Measurements from ENCODE around the gene KCTD14. TPM values are rescaled to one million over a fixed set of nuclear protein-coding genes. Genes with fewer than 3 reads are reported as not detected.

Gene KCTD14
- total and polyA plus RNA-seq, 9 of the 15 experiments (the other 6 are each of a cell fraction or from before 2014, with no cell fraction given): 0.04 to 0.30 (median 0.11) TPM; not detected in 2

- TF ChIP-seq, protein P1, sequence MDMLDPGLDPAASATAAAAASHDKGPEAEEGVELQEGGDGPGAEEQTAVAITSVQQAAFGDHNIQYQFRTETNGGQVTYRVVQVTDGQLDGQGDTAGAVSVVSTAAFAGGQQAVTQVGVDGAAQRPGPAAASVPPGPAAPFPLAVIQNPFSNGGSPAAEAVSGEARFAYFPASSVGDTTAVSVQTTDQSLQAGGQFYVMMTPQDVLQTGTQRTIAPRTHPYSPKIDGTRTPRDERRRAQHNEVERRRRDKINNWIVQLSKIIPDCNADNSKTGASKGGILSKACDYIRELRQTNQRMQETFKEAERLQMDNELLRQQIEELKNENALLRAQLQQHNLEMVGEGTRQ (CRISPR knock-in tag; IDR thresholded peaks at IDR 0.05): peak; percentile 22; the same call in 1 of the 2 replicates
- peak; percentile 37; the same call in 1 of the 2 replicates for TF ChIP-seq ARID1B (IDR thresholded peaks at IDR 0.05)
- no peak for TF ChIP-seq HMG20B (CRISPR knock-in tag; IDR thresholded peaks at IDR 0.05)
- no peak for TF ChIP-seq ZBTB2 (IDR thresholded peaks at IDR 0.05)
- TF ChIP-seq, protein P2, sequence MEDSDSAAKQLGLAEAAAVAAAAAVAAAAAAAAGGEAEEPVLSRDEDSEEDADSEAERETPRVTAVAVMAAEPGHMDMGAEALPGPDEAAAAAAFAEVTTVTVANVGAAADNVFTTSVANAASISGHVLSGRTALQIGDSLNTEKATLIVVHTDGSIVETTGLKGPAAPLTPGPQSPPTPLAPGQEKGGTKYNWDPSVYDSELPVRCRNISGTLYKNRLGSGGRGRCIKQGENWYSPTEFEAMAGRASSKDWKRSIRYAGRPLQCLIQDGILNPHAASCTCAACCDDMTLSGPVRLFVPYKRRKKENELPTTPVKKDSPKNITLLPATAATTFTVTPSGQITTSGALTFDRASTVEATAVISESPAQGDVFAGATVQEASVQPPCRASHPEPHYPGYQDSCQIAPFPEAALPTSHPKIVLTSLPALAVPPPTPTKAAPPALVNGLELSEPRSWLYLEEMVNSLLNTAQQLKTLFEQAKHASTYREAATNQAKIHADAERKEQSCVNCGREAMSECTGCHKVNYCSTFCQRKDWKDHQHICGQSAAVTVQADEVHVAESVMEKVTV (CRISPR knock-in tag; IDR thresholded peaks at IDR 0.05): no peak
- TF ChIP-seq ZNF395 (CRISPR knock-in tag; IDR thresholded peaks at IDR 0.05): no peak
- TF ChIP-seq ZNF551 (CRISPR knock-in tag; IDR thresholded peaks at IDR 0.05): no peak
- no peak for TF ChIP-seq NEUROD1 (IDR thresholded peaks at IDR 0.05; ENCODE audit: borderline replicate concordance, low read depth, low read length, partially characterized antibody)
- TF ChIP-seq EHMT2 (IDR thresholded peaks at IDR 0.05): peak; percentile 46; the same call in 1 of the 2 replicates
- TF ChIP-seq SMARCE1 (IDR thresholded peaks at IDR 0.05): peak; percentile 38; the same call in 1 of the 2 replicates
- TF ChIP-seq, protein P3, sequence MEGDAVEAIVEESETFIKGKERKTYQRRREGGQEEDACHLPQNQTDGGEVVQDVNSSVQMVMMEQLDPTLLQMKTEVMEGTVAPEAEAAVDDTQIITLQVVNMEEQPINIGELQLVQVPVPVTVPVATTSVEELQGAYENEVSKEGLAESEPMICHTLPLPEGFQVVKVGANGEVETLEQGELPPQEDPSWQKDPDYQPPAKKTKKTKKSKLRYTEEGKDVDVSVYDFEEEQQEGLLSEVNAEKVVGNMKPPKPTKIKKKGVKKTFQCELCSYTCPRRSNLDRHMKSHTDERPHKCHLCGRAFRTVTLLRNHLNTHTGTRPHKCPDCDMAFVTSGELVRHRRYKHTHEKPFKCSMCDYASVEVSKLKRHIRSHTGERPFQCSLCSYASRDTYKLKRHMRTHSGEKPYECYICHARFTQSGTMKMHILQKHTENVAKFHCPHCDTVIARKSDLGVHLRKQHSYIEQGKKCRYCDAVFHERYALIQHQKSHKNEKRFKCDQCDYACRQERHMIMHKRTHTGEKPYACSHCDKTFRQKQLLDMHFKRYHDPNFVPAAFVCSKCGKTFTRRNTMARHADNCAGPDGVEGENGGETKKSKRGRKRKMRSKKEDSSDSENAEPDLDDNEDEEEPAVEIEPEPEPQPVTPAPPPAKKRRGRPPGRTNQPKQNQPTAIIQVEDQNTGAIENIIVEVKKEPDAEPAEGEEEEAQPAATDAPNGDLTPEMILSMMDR (IDR thresholded peaks at IDR 0.05 in 2 of 3, conservative IDR thresholded peaks at IDR 0.05 in 1 of 3; ENCODE audit: insufficient read depth in 2 of 3, low read depth in 1 of 3, low read length in 3 of 3): peak; percentile 24 to 60 (median 49); a peak in 5 of 6 replicates
- peak; percentile 25; the same call in 1 of the 2 replicates for TF ChIP-seq C11orf30 (IDR thresholded peaks at IDR 0.05; ENCODE audit: low read depth)
- TF ChIP-seq FOXA1 (IDR thresholded peaks at IDR 0.05; ENCODE audit: borderline replicate concordance): no peak
- peak; percentile 59 for TF ChIP-seq DPF2 (IDR thresholded peaks at IDR 0.05)
- TF ChIP-seq, protein P4, sequence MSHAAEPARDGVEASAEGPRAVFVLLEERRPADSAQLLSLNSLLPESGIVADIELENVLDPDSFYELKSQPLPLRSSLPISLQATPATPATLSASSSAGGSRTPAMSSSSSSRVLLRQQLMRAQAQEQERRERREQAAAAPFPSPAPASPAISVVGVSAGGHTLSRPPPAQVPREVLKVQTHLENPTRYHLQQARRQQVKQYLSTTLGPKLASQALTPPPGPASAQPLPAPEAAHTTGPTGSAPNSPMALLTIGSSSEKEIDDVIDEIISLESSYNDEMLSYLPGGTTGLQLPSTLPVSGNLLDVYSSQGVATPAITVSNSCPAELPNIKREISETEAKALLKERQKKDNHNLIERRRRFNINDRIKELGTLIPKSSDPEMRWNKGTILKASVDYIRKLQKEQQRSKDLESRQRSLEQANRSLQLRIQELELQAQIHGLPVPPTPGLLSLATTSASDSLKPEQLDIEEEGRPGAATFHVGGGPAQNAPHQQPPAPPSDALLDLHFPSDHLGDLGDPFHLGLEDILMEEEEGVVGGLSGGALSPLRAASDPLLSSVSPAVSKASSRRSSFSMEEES (CRISPR knock-in tag; IDR thresholded peaks at IDR 0.05): no peak
- TF ChIP-seq TEAD4 (IDR thresholded peaks at IDR 0.05; ENCODE audit: low read length): no peak
- no peak for TF ChIP-seq TEAD4 (CRISPR knock-in tag; IDR thresholded peaks at IDR 0.05; ENCODE audit: borderline replicate concordance)
- no peak for TF ChIP-seq ELF4 (CRISPR knock-in tag; IDR thresholded peaks at IDR 0.05)
- no peak for TF ChIP-seq ZNF324 (CRISPR knock-in tag; IDR thresholded peaks at IDR 0.05)
- TF ChIP-seq ZNF699 (CRISPR knock-in tag; IDR thresholded peaks at IDR 0.05; ENCODE audit: insufficient replicate concordance): no peak
- TF ChIP-seq PHTF2 (CRISPR knock-in tag; IDR thresholded peaks at IDR 0.05): no peak
- no peak for TF ChIP-seq HNRNPL (IDR thresholded peaks at IDR 0.05; ENCODE audit: low read depth, low read length)
These were observed 11.5 kb upstream of the KCTD14 start (continued) for GRCh38 chr11:78034623-78035022.
